Anterior cingulate cortex (tissue), 58 donors: ENCODE measurements around the gene BCAS3.
A peak's percentile ranks its signal among the peaks of the same experiment; 100 is the strongest.

Source experiments
- DNase-seq, 58 donors: peaks; one replicate each; lab custom pipeline; 2025; lab: John Stamatoyannopoulos, UW

Gene BCAS3

GRCh38 chr17:61382796-61383688, 705.4 kb downstream of the BCAS3 start:
- no peak for DNase-seq

- DNase-seq = no peak
These were observed 706.1 kb downstream of the BCAS3 start for GRCh38 chr17:61383689-61384201.

DNA sequence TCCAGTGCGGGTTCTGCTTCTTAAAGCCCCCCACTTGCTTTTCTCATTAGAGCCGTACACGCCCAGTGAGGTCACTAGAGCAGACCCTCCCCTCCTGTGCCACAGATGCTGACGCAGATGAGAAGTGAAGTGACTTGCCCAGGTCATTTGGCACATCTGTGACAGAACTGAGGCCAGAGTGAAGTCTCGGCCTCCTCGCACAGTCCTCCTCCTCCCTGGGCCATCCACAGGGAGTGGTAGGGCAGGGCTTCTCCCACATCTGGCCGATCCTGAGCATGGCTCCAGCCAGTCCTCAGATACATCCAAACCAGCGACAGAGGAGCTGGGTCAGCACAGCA, 706.7 kb downstream of the BCAS3 start:
- no peak for DNase-seq

DNA sequence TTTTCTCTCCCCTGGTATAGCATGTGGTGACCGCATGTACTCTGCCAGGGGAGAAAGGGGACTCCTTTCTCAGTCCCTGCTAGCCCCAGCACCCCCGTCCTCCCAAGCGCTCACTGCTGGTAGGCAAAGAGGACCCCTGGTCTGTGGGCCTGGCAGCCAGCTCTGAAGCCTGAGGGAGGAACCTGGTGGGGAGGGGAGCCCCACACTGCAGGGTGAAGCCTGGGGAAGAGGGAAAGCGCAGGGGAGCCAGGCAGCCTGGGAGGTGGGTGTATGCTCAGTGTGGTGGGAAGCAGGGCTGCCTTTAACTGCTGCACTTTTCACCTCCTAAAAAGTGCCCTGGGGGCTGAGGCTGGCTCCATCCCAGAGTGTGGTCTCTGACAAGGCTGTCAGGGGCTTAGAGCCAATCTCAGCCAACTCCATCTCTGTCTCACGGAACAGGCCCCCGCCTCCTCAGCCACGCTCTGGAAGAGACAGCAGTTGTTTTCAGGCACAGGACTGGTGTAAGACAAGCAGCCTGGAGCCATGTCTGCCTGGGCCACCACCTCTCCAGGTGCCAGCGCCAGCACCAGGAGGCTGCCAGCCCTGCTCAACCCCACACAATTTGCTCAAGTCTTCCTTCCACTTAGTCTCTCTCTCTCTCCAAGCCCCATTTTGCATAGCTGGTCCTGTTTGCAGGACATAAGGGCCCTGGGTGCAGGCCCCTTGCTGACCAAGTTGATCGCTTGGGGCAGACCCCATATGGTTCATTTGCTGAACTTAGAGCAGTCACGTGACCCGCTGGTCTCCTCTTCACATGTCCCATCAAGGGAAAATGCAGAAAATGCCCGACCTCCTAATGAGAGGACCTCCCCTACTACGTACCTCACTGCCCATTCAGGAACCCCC, 707.3 kb downstream of the BCAS3 start:
- DNase-seq = no peak

DNA sequence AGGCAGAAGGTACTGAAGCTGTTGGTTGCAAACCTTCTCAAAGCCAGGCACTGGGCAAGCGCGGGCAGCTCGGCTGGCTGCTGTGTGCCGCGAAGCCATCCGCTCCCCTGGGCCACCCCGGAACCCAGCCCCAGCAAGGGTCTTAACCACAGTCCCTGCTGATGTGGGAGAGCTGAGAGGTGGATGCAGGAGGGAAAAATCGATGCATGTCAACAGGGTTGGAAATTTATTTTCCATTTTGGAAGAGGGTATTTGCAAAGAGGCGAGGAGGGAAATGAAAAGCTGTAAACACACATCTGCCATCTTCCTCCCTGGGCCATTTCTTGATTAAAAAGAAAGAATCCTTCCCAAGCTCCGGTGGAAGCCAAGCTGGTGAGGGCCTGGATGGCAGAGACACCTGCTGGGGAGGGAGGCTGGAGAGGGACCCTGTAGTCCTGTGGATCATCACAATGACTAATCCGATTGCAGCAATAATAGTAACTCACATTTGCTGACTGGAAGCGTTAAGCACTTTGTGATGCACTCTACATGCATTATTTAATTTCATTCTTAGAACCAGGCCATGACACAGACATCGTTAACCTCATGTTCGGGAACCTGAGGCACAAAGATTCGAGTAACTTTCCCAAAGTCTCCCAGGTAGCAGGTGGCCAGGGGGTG, 708.1 kb downstream of the BCAS3 start:
- no peak for DNase-seq

DNA sequence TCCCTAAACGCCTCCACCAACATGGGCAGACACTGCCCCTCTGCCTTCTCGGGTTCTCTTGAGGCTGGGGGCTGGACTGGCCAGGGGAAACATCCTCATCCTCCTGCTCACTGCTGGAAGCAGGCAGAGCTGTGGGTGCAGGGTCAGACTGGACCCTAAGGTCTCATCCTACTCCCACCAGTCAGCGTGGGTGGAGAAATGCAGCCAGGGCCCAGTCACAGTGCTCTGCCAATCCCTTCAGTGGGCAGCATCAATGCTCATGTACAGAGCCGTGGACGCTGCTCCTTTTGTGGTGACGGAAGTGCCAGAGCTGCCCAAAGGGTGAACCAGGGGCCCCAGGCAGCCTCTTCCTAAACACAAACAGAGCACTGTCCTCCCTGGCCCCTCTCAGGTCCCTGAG, 708.6 kb downstream of the BCAS3 start:
- DNase-seq = no peak

DNA sequence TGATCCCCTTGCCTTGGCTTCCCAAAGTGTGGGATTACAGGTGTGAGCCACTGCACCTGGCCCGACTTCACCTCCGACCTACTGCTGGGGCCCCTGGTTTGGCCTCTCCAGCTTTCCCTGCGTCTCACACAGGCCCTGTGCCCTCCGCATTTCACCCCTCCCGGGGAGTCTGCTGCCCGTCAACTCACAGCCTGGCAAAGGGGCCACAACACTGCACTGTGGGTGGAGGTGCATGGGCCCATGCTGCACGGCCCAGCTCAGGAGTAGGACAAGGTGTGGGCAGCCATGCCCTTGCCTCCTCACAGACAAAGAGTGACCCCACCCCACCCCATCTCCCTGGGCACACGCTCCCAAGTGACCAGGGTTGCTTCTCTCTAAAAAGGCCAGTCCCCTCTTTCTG, 709.4 kb downstream of the BCAS3 start:
- no peak for DNase-seq

DNA sequence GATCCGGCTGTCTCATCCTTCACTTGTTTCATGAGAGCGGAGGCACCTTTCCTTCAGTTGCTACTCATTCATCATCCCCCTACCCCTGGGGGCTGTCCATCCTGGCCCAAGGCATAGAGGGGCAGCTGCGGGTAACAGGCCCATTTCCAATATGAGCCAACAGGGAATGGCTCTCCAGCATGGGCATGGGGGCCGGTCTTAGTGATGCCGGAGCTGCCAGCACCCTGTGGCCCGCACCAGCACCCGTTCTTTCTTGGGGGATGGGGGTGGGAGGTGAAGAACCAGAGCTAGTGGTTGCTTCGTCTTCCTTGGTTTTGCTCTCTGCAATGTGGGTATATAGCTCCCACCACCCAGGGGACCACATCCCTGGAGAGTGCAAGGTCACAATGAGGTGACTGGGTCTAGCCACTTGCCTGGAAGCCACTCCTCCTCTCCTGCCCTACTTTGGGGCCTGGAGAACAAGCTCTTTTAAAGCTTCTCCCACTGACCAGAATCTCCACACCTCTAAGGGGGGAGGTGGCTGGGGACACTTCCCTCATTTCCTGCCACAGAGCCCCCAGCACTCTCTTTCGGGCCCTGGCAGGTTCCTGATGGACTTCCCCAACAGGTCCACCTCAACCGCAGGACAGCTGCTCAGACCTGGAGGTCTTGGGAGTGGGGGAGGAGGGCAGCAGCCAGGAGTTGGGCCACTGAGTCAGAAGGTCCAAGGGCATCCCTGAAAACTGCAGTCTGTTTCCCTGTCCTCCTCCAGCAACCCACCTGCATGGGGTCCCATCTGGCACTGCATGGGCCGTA, 710.1 kb downstream of the BCAS3 start:
- DNase-seq = no peak

DNA sequence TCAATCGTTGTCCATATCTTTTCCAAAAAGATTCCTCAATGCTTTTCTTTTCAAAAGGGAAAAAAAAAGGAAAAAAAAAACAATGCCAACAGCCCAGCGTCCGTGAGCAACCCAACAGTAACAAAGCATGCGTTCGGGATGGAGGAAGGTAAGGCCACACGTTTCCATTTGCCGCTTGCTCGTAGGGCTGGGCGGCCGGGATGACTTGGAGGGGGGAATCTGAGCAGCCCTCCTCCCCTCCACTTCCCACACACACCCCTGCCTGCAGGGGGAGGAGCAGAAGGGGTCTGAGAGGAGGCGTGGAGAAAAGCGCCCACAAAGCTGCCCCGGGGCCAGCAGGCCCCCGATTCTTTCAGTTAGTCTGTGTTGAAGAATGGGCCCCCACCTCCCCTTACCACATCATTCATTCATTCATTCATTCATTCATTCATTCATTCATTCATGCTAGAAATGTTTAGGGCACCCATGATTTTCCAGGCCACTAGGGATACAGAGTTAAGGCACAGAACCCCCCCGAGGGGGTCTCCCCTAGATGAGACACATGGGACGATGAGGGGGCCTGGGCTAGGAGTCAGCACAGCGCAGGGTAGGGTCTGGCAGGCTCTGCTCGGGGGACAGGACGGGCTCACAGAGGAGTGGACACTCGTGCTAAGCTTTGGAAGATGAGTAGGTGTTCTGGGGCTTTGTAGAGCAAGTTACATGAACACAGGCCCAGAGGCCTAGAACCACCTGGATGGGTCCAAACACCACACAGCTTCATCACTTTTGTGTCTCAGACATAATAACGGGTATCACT, 711.1 kb downstream of the BCAS3 start:
- no peak for DNase-seq

GRCh38 chr17:61389670-61390478, 712.2 kb downstream of the BCAS3 start:
- DNase-seq = peak in 8 of 58 donors; percentile 4 to 36 (median 9)

- no peak for DNase-seq
These were observed 712.8 kb downstream of the BCAS3 start for GRCh38 chr17:61390479-61390791.

GRCh38 chr17:61391595-61392291, 714.1 kb downstream of the BCAS3 start:
- DNase-seq = no peak

DNA sequence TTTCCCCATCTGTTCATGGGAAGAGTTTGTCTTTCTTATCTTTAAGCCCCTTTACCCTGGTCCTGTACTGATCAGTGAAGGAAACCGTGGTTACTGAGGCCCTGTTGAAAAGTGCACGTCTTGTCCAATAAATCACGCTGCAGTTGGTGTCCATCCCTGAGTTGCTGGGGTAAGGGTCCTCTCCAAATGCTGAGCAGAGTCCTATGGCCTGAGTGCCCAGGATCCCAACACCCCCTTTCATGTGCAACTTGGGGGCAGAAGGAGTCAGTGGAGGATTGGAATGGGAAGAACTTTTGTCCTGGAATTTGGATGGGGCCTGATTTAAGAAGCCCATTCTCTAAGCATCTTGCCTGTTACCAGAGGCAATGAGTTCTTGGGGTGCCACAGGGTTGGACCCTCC, 715.0 kb downstream of the BCAS3 start:
- DNase-seq = no peak

GRCh38 chr17:61393550-61393903, 715.9 kb downstream of the BCAS3 start:
- DNase-seq = no peak

- no peak for DNase-seq
These were observed 716.4 kb downstream of the BCAS3 start for GRCh38 chr17:61393904-61394629.

DNA sequence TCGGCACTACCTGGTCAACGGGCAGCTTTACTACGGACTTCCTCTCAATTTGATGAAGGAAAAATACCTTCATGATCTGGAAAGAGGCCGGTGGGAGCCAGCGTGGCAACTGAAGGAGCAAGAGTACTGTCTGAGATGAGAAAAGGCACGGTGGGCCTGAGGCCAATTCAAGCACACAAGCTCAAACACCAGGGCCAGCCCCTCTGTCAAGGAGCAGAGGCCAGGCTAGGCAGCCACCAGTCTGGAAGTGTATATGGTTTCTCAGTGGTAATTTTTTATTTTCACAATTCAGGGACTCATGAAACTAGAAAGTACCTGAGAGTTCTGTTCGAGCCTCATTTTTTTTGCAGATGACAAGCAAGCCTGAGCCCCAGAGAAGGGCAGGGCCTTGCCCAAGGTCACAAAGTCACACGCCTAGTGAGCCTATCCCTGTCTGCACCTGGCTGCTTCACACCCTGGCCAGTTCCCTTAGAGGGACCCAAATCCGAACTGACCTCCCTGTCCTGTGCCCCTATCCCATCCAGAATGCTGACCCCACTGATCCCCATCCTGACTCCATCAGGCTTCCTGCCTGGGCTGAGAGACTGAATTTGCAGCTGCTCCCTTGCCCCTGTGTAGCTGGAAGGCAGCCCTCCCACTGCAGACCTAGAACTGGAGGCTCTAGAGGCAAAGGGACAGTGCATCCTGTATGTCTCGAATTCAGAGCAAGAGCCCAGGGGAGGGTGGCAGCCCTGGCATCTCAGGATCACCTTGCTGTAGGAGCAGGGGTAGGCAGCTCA, 717.2 kb downstream of the BCAS3 start:
- DNase-seq = no peak
